VCaP (cell line): ENCODE results near the gene SYNE1.
"Not testable (repeated sequence)": the region's sequence is repeated elsewhere in the genome, so short reads cannot be mapped to it uniquely, and the experiment has no call there.

Experiments used
- H3K27ac ChIP-seq: fragments of 450-650 bp; 2 replicates; pipeline ENCODE4 v1.5.1; 2017
- CTCF ChIP-seq: fragments of 450-650 bp; conservative IDR thresholded peaks from 2 replicates; pipeline ENCODE4 v1.5.1; 2017; ENCODE audit warnings: mild to moderate bottlenecking, moderate library complexity

The SYNE1 gene

DNA sequence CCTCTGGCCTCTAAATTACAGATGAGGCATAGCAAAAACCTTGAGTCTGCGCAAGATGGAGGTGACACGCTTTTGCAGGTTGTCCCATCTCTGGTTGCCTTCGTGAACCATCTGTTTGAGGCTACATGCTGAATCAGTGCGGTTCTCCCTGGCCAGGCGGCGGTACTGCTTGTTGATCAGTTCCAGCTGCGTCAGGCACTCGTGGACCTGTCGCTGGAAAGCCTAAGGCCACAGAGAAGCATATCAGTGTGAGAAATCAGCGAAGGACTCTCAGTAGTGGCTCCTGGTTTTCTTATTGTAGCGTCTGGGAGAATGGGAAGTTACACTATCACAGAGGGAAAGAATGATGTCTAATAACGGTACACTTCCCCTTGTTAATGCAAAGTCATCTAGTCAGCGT lies 485.2 kb downstream of the SYNE1 start:
- no peak for TF ChIP-seq CTCF
- H3K27ac ChIP-seq = no peak overlapping the region

DNA sequence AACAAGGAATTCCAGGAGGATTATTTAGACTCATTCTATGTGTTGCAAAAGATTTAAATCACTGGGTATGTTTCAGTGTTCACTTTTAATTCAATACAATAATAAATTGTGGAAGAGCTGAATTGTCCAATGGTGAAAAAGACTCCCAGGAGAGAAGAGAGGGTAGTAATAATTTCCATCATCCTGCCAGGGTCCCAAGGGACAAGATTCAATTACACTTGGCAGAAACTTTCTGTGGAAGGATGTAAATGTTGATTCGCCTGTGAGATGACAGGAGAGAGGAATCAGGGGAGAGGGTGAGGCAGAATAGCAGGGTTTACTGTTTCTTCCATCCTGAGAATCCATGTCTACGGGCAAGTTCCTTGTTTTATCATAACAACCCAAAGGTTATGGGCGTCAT lies 487.0 kb downstream of the SYNE1 start:
- TF ChIP-seq CTCF = no peak
- H3K27ac ChIP-seq = no peak overlapping the region

- no peak for TF ChIP-seq CTCF
Measured at GRCh38 chr6:152148412-152148811, 488.8 kb downstream of the SYNE1 start.

GRCh38 chr6:152147269-152147668 lies 489.9 kb downstream of the SYNE1 start:
- H3K27ac ChIP-seq = no peak overlapping the region
- no peak for TF ChIP-seq CTCF

More at GRCh38 chr6:152148412-152148811, 488.8 kb downstream of the SYNE1 start:
- no peak overlapping the region for H3K27ac ChIP-seq

- no peak overlapping the region for H3K27ac ChIP-seq
Measured at GRCh38 chr6:152146385-152146784, 490.8 kb downstream of the SYNE1 start.

DNA sequence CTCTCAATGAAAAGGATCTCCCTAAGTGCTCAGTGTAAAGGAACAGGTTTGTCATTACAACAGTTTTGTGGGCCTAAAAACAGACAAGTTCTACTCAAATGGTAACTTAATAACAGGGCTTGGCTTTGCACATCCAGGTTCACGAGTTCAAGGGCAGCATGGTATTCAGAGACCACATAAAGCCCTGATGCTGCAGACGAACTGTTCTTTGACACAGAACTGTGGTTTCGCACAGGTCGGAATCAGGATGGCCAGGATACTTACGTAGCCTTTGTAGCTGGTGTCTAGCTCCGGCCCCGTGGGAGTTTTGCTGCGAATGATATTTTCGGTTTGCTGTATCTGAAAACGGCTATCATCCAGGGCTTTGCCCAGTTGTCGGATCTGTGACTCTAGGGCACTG lies 493.8 kb downstream of the SYNE1 start:
- TF ChIP-seq CTCF = no peak

More at GRCh38 chr6:152146385-152146784, 490.8 kb downstream of the SYNE1 start:
- no peak for TF ChIP-seq CTCF

GRCh38 chr6:152142105-152142504 lies 495.1 kb downstream of the SYNE1 start:
- H3K27ac ChIP-seq = no peak overlapping the region
- TF ChIP-seq CTCF = no peak

More for the DNA sequence above, 493.8 kb downstream of the SYNE1 start:
- no peak overlapping the region for H3K27ac ChIP-seq

GRCh38 chr6:152138344-152138743 lies 498.8 kb downstream of the SYNE1 start:
- H3K27ac ChIP-seq = not testable (repeated sequence)
